Thymus (tissue), 11 donors: ENCODE results near the gene TBX4. TPM values are rescaled to one million over a fixed set of nuclear protein-coding genes. Genes with fewer than 3 reads are reported as not detected.

ENCODE experiments used
- DNase-seq, 9 donors: peaks; one replicate each; pipeline ENCODE4 v3.0.0-alpha.2; 2013; ENCODE audit warnings: low spot score in 9 of 9, low read depth in 6 of 9, missing footprints in 1 of 9
- H3K27ac ChIP-seq, 2 donors: one replicate each; pipeline ENCODE4 v1.5.1; 2013; ENCODE audit warnings: control low read depth in 1 of 2, low read depth in 1 of 2, low read length in 1 of 2, mild to moderate bottlenecking in 1 of 2, moderate library complexity in 1 of 2
- H3K27me3 ChIP-seq, 2 donors: one replicate each; pipeline ENCODE4 v1.5.1; 2013; ENCODE audit warnings: low read length in 1 of 2; ENCODE audit not compliant: control insufficient read depth in 2 of 2, insufficient read depth in 1 of 2
- H3K36me3 ChIP-seq, 2 donors: one replicate each; pipeline ENCODE4 v1.5.1; 2013; ENCODE audit warnings: low read length in 1 of 2, mild to moderate bottlenecking in 1 of 2, moderate library complexity in 1 of 2; ENCODE audit not compliant: control insufficient read depth in 2 of 2, insufficient read depth in 2 of 2
- H3K4me1 ChIP-seq, 2 donors: one replicate each; pipeline ENCODE4 v1.5.1; 2013; ENCODE audit warnings: low read length in 2 of 2; ENCODE audit not compliant: control insufficient read depth in 2 of 2, insufficient read depth in 2 of 2
- H3K4me3 ChIP-seq, 2 donors: one replicate each; pipeline ENCODE4 v1.5.1; 2013; ENCODE audit warnings: low read length in 2 of 2, control low read depth in 1 of 2, mild to moderate bottlenecking in 1 of 2
- H3K9me3 ChIP-seq, 2 donors: one replicate each; pipeline ENCODE4 v1.5.1; 2013; ENCODE audit warnings: low read length in 1 of 2, mild to moderate bottlenecking in 1 of 2; ENCODE audit not compliant: control insufficient read depth in 2 of 2, insufficient read depth in 1 of 2
- WGBS: extraction: QIAGEN DNeasy Blood & Tissue Kit; methylation state at CpG from one replicate; pipeline ENCODE4 v1.1.7; 2013; 5-methylcytosine and 5-hydroxymethylcytosine counted together
- polyA plus RNA-seq: library from polyadenylated mRNA; stranded (reverse); fragments of 200-250 nt; gene quantifications from one replicate; pipeline ENCODE4 v1.2.3, GENCODE V29; 2013
- total RNA-seq: library from RNA; stranded (reverse); fragments of 120-200 nt; gene quantifications from one replicate; pipeline ENCODE4 v1.2.4, GENCODE V29; 2013
- donor health status: healthy.

The TBX4 gene
- total and polyA plus RNA-seq, 2 donors, result 0.11 to 0.14 TPM

DNA sequence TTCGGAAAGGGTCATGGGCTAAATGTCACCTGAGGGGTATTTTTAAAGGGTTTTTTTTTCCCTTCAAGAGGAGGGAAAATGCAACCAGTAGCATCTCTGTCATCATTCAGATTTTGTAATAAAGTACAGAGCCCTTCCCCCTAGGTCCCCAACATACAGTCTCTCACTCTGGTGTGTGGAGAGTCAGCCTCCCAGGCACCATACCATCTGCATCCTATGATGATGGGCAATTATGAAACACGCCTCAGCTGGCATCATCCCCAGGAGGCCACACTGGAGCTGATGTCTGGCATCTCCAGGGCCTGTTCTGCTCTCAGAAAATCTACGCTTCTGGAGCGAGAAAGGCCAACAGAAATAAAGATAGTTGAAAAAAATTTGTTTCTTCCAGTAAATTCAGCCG, 32.0 kb downstream of the TBX4 start:
- no peaks in the 10 kb centered on the region for H3K9me3 ChIP-seq
- peaks cover 0 to 12% of the 10 kb centered on the region in 2 donors for H3K27me3 ChIP-seq
- H3K4me3 ChIP-seq, result no peak overlapping the region
- H3K27ac ChIP-seq, result no peak overlapping the region
- no peak for DNase-seq
- 97% methylated on average over 5 of the region's 5 CpGs for WGBS
- H3K36me3 ChIP-seq, result no peaks in the 10 kb centered on the region
- no peaks in the 10 kb centered on the region for H3K4me1 ChIP-seq

DNA sequence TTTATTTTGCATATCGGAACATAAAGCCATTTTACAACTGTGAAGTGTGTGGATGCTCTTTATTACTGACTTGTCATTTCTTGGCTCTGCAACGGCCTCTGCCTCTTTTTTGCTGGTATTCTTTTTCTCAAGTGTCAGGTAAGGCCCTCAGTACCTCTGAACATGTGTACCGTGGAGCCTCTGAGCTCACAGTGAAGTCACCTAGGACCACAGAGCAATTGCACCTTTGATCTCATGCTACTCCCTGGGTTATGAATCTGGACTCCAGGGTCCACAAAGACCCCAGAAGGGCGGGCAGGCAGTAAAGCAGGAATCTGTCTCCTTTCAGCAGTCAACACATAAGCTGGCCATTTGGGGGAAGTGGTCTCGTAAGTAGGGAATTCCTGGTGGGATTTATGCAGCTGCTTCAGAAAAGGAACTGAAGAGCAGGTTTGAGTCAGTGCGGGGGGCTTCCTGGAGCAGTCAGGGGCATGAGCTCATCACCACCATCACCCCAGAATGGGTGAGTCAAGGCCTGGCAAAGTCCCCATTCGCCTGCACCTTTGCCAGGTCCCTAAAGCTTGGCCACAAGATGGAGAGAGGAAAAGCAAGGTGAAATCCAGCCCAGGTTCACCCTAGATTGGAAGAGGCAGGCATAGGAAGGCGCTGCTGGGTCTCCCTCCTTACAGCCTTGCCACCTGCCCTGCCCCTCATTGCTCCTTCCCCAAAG, 33.0 kb downstream of the TBX4 start:
- DNase-seq, result no peak
- H3K4me1 ChIP-seq, result no peaks in the 10 kb centered on the region
- WGBS, result 96% methylated on average over 8 of the region's 8 CpGs
- no peak overlapping the region for H3K4me3 ChIP-seq
- peaks cover 0 to 13% of the 10 kb centered on the region in 2 donors for H3K27me3 ChIP-seq
- H3K27ac ChIP-seq, result no peak overlapping the region
- no peaks in the 10 kb centered on the region for H3K9me3 ChIP-seq
- H3K36me3 ChIP-seq, result no peaks in the 10 kb centered on the region

- H3K27ac ChIP-seq, result no peak overlapping the region
- 86% methylated on average over 22 of the region's 22 CpGs for WGBS
- H3K4me1 ChIP-seq, result no peaks in the 10 kb centered on the region
- no peak overlapping the region for H3K4me3 ChIP-seq
- no peaks in the 10 kb centered on the region for H3K36me3 ChIP-seq
- DNase-seq, result no peak
- peaks cover 0 to 13% of the 10 kb centered on the region in 2 donors for H3K27me3 ChIP-seq
- no peaks in the 10 kb centered on the region for H3K9me3 ChIP-seq
Observed at GRCh38 chr17:61486135-61487120, 34.2 kb downstream of the TBX4 start.

- Histone ChIP-seq H3K4me3 (no peak overlapping the region), H3K27ac (no peak overlapping the region), H3K27me3 (peaks cover 0 to 13% of the 10 kb centered on the region in 2 donors), H3K4me1 (no peaks in the 10 kb centered on the region), H3K9me3 (no peaks in the 10 kb centered on the region), H3K36me3 (no peaks in the 10 kb centered on the region)
- 96% methylated on average over 28 of the region's 28 CpGs for WGBS
- DNase-seq, result no peak
Observed at GRCh38 chr17:61487161-61487988, 35.2 kb downstream of the TBX4 start.

GRCh38 chr17:61487989-61488595, 35.9 kb downstream of the TBX4 start:
- H3K27me3 ChIP-seq, result peaks cover 0 to 13% of the 10 kb centered on the region in 2 donors
- no peaks in the 10 kb centered on the region for H3K9me3 ChIP-seq
- no peak overlapping the region for H3K27ac ChIP-seq
- no peak overlapping the region for H3K4me3 ChIP-seq
- DNase-seq, result no peak
- 94% methylated on average over 9 of the region's 9 CpGs for WGBS
- H3K4me1 ChIP-seq, result no peaks in the 10 kb centered on the region
- H3K36me3 ChIP-seq, result no peaks in the 10 kb centered on the region

DNA sequence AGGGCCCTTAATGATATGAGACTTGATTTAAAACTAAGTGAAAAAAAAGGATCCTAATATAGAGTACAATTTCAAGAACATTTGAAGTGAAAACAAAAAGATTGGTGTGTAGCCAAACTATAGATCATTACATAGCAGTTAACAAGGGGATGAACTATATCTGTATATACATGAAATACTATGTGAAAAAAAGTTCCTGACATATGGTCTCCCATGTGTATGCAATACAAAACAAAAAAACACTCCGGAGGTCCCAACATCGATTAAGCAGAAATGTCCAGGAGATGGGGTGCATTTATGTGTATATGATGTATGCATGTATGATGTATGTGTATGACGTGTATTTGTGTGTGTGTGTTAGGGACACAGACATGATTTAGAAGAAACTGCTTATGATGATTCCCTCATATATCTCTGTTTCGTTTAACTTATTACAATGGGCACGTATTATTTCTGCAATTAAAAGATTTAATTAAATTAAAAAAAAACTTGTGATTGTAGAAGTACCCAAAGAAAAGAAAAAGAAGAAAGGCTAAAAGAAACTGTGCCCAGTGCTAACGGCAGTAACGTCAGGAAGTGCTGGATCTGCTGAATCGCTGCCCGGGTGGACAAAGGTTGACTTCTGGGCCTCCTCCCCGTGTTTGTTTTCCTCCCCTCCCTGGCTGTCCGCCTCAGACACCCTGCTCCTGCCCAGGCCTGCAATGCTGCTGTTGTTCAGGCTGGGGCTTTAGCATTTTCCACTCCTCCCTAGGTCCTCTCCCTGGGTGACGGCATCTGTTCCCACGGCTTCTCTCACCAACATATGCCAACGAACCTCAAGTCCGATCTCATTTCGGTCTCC, 36.9 kb downstream of the TBX4 start:
- 89% methylated on average over 16 of the region's 16 CpGs for WGBS
- Histone ChIP-seq H3K4me1 (no peaks in the 10 kb centered on the region), H3K36me3 (no peaks in the 10 kb centered on the region), H3K4me3 (no peak overlapping the region), H3K27me3 (peaks cover 0 to 13% of the 10 kb centered on the region in 2 donors), H3K9me3 (no peaks in the 10 kb centered on the region), H3K27ac (no peak overlapping the region)
- no peak for DNase-seq

DNA sequence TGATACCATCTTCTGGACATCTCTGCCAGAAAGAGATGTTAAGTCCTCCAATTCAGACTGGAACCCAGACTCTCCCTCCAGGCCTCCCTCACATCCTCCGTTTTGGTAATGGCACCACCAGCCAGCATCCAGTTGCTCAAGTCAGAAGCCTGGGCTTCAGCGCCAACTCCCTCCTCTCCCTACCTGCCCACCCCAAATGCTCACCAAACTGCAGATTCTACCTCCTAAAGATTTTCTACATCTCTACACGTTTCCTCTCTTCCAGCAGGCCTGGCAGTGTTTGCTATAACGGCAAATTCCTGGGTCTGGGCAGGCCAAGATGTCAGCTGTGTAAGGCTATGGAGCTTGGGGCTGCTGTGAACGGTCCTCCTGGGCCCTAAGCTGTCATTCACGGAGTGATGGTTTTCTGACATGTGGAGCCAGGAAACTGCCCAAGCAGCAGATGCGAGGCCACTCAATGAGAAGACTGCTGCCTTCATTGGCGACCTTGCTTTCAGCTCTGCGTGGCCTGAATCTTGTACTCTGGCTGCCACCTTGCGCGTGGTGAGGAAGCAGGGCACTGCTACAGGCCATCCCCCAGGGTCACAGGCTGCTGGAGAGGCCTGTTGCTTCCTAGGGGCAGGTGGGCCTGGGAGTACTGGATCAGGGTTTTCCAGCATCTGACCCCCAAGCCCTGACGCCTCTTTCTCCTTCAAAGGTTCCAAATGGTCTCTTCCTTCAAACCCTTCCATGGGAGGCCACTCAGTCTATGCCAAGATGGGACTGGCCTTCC, 37.7 kb downstream of the TBX4 start:
- Histone ChIP-seq H3K4me1 (no peaks in the 10 kb centered on the region), H3K27me3 (peaks cover 0 to 18% of the 10 kb centered on the region in 2 donors), H3K27ac (no peak overlapping the region), H3K9me3 (no peaks in the 10 kb centered on the region), H3K4me3 (no peak overlapping the region), H3K36me3 (no peaks in the 10 kb centered on the region)
- 95% methylated on average over 12 of the region's 12 CpGs for WGBS
- DNase-seq, result no peak
